HepG2 (cell line): Measurements from ENCODE around the gene RNASE11. TPM values are rescaled to one million over a fixed set of nuclear protein-coding genes. Genes with fewer than 3 reads are reported as not detected.

Experiments
- EP300 ChIP-seq, 3 experiments: sonication (generic) in 1 of 3; formaldehyde crosslinking in 1 of 3; IDR thresholded peaks; 2 replicates each; pipeline versions ENCODE4 v1.5.1 to v1.6.1; 2011 to 2020; ENCODE audit warnings: low read depth in 2 of 3, low read length in 2 of 3, borderline replicate concordance in 1 of 3, improper control_type of control experiment in 1 of 3, mild to moderate bottlenecking in 1 of 3, missing genetic modification reagents in 1 of 3, moderate library complexity in 1 of 3
- GATAD2A ChIP-seq: IDR thresholded peaks from 2 replicates; pipeline ENCODE4 v1.6.1; 2016
- HCFC1 ChIP-seq: fragments of 150-350 bp; IDR thresholded peaks from 2 replicates; pipeline ENCODE4 v1.6.1; 2014; ENCODE audit warnings: low read depth, low read length
- KDM5B ChIP-seq: sonication (generic); formaldehyde crosslinking; IDR thresholded peaks from 2 replicates; pipeline ENCODE4 v1.4.0; 2020; ENCODE audit warnings: missing genetic modification reagents, mild to moderate bottlenecking, borderline replicate concordance
- NCOA2 ChIP-seq: sonication (generic); formaldehyde crosslinking; IDR thresholded peaks from 2 replicates; pipeline ENCODE4 v1.8.0; 2022; ENCODE audit warnings: inconsistent platforms
- SRY ChIP-seq: sonication (generic); formaldehyde crosslinking; IDR thresholded peaks from 2 replicates; pipeline ENCODE4 v1.8.0; 2022; ENCODE audit warnings: mild to moderate bottlenecking, missing genetic modification reagents
- TBX2 ChIP-seq: sonication (generic); formaldehyde crosslinking; IDR thresholded peaks from 2 replicates; pipeline ENCODE4 v1.5.0; 2020; ENCODE audit warnings: missing genetic modification reagents, mild to moderate bottlenecking, borderline replicate concordance
- TCF7L2 ChIP-seq: IDR thresholded peaks from 2 replicates; pipeline ENCODE4 v1.6.1; 2011; ENCODE audit warnings: mild to moderate bottlenecking, low read depth, low read length, moderate library complexity
- ZFP36 ChIP-seq: fragments of 150-350 bp; IDR thresholded peaks from 2 replicates; pipeline ENCODE4 v1.6.1; 2018; ENCODE audit warnings: borderline replicate concordance, low read length, low read depth; ENCODE audit not compliant: partially characterized antibody
- ZFP41 ChIP-seq: sonication (generic); formaldehyde crosslinking; IDR thresholded peaks from 2 replicates; pipeline ENCODE4 v1.4.0; 2020; ENCODE audit warnings: mild to moderate bottlenecking, missing genetic modification reagents, borderline replicate concordance
- ZSCAN20 ChIP-seq: sonication (generic); formaldehyde crosslinking; IDR thresholded peaks from 2 replicates; pipeline ENCODE4 v1.4.0; 2020; ENCODE audit warnings: missing genetic modification reagents, mild to moderate bottlenecking, borderline replicate concordance
- ZSCAN31 ChIP-seq: sonication (generic); formaldehyde crosslinking; IDR thresholded peaks from 2 replicates; pipeline ENCODE4 v1.5.0; 2020; ENCODE audit warnings: low read depth, mild to moderate bottlenecking, missing genetic modification reagents
- polyA plus RNA-seq, 8 experiments: library from polyadenylated mRNA; depleted of rRNA in 3 of 8; stranded (reverse) in 7 of 8; unstranded in 1 of 8; fragments of >200 nt; fragmentation: Illumina TruSeq in 4 of 8; extraction: Trizol in 4 of 8; gene quantifications; 2 replicates each; pipeline versions ENCODE4 v1.2.1 to v1.2.3, GENCODE V29; 2011 to 2016; ENCODE audit warnings: low read depth in 4 of 8, missing spikeins in 1 of 8, mixed read lengths in 1 of 8; ENCODE audit not compliant: insufficient read depth in 1 of 8
- total RNA-seq, 5 experiments: library from RNA; depleted of rRNA; stranded (reverse); fragments of >200 nt; fragmentation: Illumina TruSeq; extraction: Trizol; gene quantifications; 2 replicates each; pipeline ENCODE4 v1.2.3, GENCODE V29; 2016; ENCODE audit warnings: low read depth in 1 of 5
- TF ChIP-seq, protein P1 (sequence below): sonication (generic); formaldehyde crosslinking; IDR thresholded peaks from 2 replicates; pipeline ENCODE4 v1.5.0; 2020; ENCODE audit warnings: mild to moderate bottlenecking, missing genetic modification reagents, borderline replicate concordance
- TF ChIP-seq, protein P2 (sequence below), 2 experiments: IDR thresholded peaks; 2 replicates each; pipeline ENCODE4 v1.6.1; 2011 to 2012; ENCODE audit warnings: low read length in 2 of 2, borderline replicate concordance in 1 of 2, low read depth in 1 of 2, mild to moderate bottlenecking in 1 of 2, moderate library complexity in 1 of 2
- TF ChIP-seq, protein P3 (sequence below): sonication (generic); formaldehyde crosslinking; IDR thresholded peaks from 2 replicates; pipeline ENCODE4 v1.4.0; 2020; ENCODE audit warnings: missing genetic modification reagents
- TF ChIP-seq, protein P4 (sequence below): IDR thresholded peaks from 2 replicates; pipeline ENCODE4 v1.6.1; 2016; ENCODE audit warnings: low read depth

Gene RNASE11
- total and polyA plus RNA-seq, 2 of the 13 experiments (the other 11 are each of a cell fraction or from before 2014, with no cell fraction given): not detected

DNA sequence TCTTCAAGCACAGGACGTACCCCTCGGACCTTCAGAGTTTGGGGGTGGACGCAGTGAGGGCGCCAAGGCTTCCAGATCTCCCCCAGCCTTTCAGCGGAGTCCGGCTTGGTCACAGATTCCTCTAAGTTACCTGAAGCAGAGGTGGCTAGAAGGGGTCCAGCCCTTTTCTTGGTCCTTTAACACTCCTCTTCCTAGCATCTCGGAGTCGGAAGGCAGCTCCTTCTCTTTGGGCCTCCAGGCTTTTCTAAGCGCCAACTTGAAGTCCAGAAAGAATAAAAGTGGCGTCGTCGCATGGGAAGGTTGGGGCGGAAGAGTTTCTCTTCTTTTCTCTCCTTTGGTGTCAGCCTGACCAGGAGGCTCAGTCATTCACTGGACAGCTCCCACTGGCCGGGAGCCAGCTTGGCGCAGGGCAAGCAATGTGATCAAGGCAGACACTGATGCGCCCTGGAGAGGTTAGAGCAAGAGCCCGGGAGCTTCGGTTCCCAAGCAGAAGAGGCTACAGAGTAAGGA is 44.1 kb upstream of the RNASE11 start (continued):
- TF ChIP-seq EP300 (IDR thresholded peaks at IDR 0.05; ENCODE audit: low read depth in 2 of 2, low read length in 2 of 2): no peak
- 0 out of 2 replicates have a peak, but pooled peaks have one; percentile 39 for TF ChIP-seq EP300 (CRISPR knock-in tag; IDR thresholded peaks at IDR 0.05; ENCODE audit: borderline replicate concordance)
- TF ChIP-seq, protein P1, sequence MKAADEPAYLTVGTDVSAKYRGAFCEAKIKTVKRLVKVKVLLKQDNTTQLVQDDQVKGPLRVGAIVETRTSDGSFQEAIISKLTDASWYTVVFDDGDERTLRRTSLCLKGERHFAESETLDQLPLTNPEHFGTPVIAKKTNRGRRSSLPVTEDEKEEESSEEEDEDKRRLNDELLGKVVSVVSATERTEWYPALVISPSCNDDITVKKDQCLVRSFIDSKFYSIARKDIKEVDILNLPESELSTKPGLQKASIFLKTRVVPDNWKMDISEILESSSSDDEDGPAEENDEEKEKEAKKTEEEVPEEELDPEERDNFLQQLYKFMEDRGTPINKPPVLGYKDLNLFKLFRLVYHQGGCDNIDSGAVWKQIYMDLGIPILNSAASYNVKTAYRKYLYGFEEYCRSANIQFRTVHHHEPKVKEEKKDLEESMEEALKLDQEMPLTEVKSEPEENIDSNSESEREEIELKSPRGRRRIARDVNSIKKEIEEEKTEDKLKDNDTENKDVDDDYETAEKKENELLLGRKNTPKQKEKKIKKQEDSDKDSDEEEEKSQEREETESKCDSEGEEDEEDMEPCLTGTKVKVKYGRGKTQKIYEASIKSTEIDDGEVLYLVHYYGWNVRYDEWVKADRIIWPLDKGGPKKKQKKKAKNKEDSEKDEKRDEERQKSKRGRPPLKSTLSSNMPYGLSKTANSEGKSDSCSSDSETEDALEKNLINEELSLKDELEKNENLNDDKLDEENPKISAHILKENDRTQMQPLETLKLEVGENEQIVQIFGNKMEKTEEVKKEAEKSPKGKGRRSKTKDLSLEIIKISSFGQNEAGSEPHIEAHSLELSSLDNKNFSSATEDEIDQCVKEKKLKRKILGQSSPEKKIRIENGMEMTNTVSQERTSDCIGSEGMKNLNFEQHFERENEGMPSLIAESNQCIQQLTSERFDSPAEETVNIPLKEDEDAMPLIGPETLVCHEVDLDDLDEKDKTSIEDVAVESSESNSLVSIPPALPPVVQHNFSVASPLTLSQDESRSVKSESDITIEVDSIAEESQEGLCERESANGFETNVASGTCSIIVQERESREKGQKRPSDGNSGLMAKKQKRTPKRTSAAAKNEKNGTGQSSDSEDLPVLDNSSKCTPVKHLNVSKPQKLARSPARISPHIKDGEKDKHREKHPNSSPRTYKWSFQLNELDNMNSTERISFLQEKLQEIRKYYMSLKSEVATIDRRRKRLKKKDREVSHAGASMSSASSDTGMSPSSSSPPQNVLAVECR (CRISPR knock-in tag): peak; percentile 56; the same call in 1 of the 2 replicates
- TF ChIP-seq, protein P2, sequence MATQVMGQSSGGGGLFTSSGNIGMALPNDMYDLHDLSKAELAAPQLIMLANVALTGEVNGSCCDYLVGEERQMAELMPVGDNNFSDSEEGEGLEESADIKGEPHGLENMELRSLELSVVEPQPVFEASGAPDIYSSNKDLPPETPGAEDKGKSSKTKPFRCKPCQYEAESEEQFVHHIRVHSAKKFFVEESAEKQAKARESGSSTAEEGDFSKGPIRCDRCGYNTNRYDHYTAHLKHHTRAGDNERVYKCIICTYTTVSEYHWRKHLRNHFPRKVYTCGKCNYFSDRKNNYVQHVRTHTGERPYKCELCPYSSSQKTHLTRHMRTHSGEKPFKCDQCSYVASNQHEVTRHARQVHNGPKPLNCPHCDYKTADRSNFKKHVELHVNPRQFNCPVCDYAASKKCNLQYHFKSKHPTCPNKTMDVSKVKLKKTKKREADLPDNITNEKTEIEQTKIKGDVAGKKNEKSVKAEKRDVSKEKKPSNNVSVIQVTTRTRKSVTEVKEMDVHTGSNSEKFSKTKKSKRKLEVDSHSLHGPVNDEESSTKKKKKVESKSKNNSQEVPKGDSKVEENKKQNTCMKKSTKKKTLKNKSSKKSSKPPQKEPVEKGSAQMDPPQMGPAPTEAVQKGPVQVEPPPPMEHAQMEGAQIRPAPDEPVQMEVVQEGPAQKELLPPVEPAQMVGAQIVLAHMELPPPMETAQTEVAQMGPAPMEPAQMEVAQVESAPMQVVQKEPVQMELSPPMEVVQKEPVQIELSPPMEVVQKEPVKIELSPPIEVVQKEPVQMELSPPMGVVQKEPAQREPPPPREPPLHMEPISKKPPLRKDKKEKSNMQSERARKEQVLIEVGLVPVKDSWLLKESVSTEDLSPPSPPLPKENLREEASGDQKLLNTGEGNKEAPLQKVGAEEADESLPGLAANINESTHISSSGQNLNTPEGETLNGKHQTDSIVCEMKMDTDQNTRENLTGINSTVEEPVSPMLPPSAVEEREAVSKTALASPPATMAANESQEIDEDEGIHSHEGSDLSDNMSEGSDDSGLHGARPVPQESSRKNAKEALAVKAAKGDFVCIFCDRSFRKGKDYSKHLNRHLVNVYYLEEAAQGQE (IDR thresholded peaks at IDR 0.05; ENCODE audit: borderline replicate concordance in 1 of 2, low read depth in 1 of 2, low read length in 2 of 2): peak; percentile 61 to 92
- peak; percentile 14; the same call in 1 of the 2 replicates for TF ChIP-seq KDM5B (CRISPR knock-in tag)
- TF ChIP-seq GATAD2A: peak; percentile 25; the same call in 1 of the 2 replicates
- TF ChIP-seq HCFC1: no peak
- TF ChIP-seq ZSCAN20 (CRISPR knock-in tag): no peak
- TF ChIP-seq TBX2: 0 out of 2 replicates have a peak, but pooled peaks have one; percentile 29
- no peak for TF ChIP-seq ZFP36
- TF ChIP-seq, protein P3, sequence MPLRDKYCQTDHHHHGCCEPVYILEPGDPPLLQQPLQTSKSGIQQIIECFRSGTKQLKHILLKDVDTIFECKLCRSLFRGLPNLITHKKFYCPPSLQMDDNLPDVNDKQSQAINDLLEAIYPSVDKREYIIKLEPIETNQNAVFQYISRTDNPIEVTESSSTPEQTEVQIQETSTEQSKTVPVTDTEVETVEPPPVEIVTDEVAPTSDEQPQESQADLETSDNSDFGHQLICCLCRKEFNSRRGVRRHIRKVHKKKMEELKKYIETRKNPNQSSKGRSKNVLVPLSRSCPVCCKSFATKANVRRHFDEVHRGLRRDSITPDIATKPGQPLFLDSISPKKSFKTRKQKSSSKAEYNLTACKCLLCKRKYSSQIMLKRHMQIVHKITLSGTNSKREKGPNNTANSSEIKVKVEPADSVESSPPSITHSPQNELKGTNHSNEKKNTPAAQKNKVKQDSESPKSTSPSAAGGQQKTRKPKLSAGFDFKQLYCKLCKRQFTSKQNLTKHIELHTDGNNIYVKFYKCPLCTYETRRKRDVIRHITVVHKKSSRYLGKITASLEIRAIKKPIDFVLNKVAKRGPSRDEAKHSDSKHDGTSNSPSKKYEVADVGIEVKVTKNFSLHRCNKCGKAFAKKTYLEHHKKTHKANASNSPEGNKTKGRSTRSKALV: peak; percentile 84; the same call in 1 of the 2 replicates
- 0 out of 2 replicates have a peak, but pooled peaks have one; percentile 52 for TF ChIP-seq ZSCAN31
- TF ChIP-seq, protein P4, sequence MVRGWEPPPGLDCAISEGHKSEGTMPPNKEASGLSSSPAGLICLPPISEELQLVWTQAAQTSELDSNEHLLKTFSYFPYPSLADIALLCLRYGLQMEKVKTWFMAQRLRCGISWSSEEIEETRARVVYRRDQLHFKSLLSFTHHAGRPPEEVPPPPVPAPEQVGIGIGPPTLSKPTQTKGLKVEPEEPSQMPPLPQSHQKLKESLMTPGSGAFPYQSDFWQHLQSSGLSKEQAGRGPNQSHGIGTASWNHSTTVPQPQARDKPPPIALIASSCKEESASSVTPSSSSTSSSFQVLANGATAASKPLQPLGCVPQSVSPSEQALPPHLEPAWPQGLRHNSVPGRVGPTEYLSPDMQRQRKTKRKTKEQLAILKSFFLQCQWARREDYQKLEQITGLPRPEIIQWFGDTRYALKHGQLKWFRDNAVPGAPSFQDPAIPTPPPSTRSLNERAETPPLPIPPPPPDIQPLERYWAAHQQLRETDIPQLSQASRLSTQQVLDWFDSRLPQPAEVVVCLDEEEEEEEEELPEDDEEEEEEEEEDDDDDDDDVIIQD (CRISPR knock-in tag): no peak
- TF ChIP-seq SRY (CRISPR knock-in tag): 0 out of 2 replicates have a peak, but pooled peaks have one; percentile 62
- TF ChIP-seq NCOA2 (CRISPR knock-in tag): no peak
- 0 out of 2 replicates have a peak, but pooled peaks have one; percentile 52 for TF ChIP-seq ZFP41 (CRISPR knock-in tag)
- no peak for TF ChIP-seq TCF7L2
